Endothelial cell (in vitro differentiated cells): Measurements from ENCODE around the gene SIGLEC6. TPM values are rescaled to one million over a fixed set of nuclear protein-coding genes. Genes with fewer than 3 reads are reported as not detected.

Experiments
- DNase-seq: peaks from one replicate; pipeline ENCODE4 v3.0.0; 2021; ENCODE audit warnings: low spot score
- H3K27ac Mint-ChIP-seq: one replicate; pipeline ENCODE4 v1.8.0; 2021; ENCODE audit warnings: mixed read lengths, inconsistent platforms; ENCODE audit not compliant: unreplicated experiment
- H3K27me3 Mint-ChIP-seq: one replicate; pipeline ENCODE4 v1.8.0; 2021; ENCODE audit warnings: mild to moderate bottlenecking, moderate library complexity, mixed read lengths, inconsistent platforms; ENCODE audit not compliant: unreplicated experiment
- H3K36me3 Mint-ChIP-seq: one replicate; pipeline ENCODE4 v1.8.0; 2021; ENCODE audit warnings: mild to moderate bottlenecking, low read depth, mixed read lengths, inconsistent platforms; ENCODE audit not compliant: unreplicated experiment
- H3K4me1 Mint-ChIP-seq: one replicate; pipeline ENCODE4 v1.8.0; 2021; ENCODE audit warnings: mild to moderate bottlenecking, mixed read lengths, inconsistent platforms; ENCODE audit not compliant: unreplicated experiment
- H3K4me3 Mint-ChIP-seq: one replicate; pipeline ENCODE4 v1.8.0; 2021; ENCODE audit warnings: mild to moderate bottlenecking, mixed read lengths, inconsistent platforms; ENCODE audit not compliant: unreplicated experiment
- H3K9me3 Mint-ChIP-seq: one replicate; pipeline ENCODE4 v1.8.0; 2021; ENCODE audit warnings: mixed read lengths, inconsistent platforms; ENCODE audit not compliant: unreplicated experiment
- CTCF ChIP-seq: fragments of 200-600 bp; sonication (generic); IDR thresholded peaks from one replicate; pipeline ENCODE4 v1.5.0; 2021; ENCODE audit warnings: antibody characterized with exemption; ENCODE audit not compliant: unreplicated experiment
- total RNA-seq: library from RNA; stranded (reverse); fragmentation: NEBNext Ultra II Directional; extraction: Animal tissue kit (Norgen Biotek cat#: 25700); gene quantifications from one replicate; pipeline ENCODE4 v1.2.1, GENCODE V29; 2021; ENCODE audit not compliant: unreplicated experiment

The SIGLEC6 gene
- total RNA-seq, 1 donor from 2014 or later: not detected

GRCh38 chr19:51552608-51552995 lies 21.1 kb upstream of the SIGLEC6 start:
- Mint-ChIP-seq H3K27me3 (peaks cover 15% of the 10 kb centered on the region), H3K4me3 (no peak overlapping the region), H3K36me3 (no peaks in the 10 kb centered on the region), H3K4me1 (peaks cover 31% of the 10 kb centered on the region), H3K9me3 (no peaks in the 10 kb centered on the region), H3K27ac (no peak overlapping the region)
- no peak for TF ChIP-seq CTCF
- DNase-seq: no peak

GRCh38 chr19:51551673-51552432 lies 20.4 kb upstream of the SIGLEC6 start:
- Mint-ChIP-seq H3K27ac (no peak overlapping the region), H3K4me1 (peaks cover 38% of the 10 kb centered on the region), H3K27me3 (peaks cover 22% of the 10 kb centered on the region), H3K36me3 (no peaks in the 10 kb centered on the region), H3K9me3 (no peaks in the 10 kb centered on the region), H3K4me3 (no peak overlapping the region)
- DNase-seq: no peak
- TF ChIP-seq CTCF: no peak

DNA sequence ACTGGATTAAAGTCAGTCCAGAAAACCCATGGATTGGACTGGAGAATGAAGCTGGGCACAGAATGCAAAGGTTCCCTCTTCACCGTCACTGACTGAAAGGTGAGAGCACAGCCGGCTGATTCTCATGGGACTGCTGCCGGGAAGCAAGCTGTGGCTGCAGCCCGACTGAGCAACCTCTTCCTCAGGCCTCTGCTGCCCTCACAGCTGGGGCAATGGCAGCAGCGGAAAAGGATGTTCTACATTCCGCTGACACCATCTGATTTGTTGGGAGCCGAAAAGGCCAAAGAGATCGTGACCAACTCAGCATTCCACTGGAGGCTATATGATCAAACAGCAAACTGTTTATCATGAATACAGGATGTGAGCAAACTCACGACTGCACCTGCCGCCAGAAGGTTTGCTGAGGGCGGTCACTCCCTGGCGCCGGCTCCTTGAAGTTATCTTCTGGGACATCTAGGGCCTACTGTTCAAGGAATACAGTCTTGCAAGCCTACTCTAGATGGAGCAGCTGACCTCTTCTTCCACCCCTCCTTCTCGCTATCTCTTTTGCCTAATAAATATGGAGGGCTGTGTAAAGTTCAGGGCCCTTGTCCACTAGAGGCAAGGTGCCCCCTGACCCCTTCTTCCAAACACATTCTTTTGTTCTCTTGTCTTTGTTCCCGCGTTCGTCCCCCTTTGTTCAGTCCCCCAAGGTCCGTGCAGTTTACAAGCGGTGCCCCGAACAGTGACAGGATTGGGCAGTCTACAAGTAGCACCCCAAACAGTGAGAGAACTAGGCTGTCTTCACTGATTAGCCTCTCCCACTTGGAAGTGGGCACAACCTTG lies 19.6 kb upstream of the SIGLEC6 start:
- no peak overlapping the region for H3K27ac Mint-ChIP-seq
- H3K4me3 Mint-ChIP-seq: no peak overlapping the region
- DNase-seq: no peak
- TF ChIP-seq CTCF: no peak
- peaks cover 22% of the 10 kb centered on the region for H3K27me3 Mint-ChIP-seq
- no peaks in the 10 kb centered on the region for H3K36me3 Mint-ChIP-seq
- peaks cover 46% of the 10 kb centered on the region for H3K4me1 Mint-ChIP-seq
- H3K9me3 Mint-ChIP-seq: no peaks in the 10 kb centered on the region

GRCh38 chr19:51549533-51550324 lies 18.3 kb upstream of the SIGLEC6 start:
- no peak for TF ChIP-seq CTCF
- peak overlapping the region; percentile 62 for H3K4me3 Mint-ChIP-seq
- DNase-seq: no peak
- H3K4me1 Mint-ChIP-seq: peaks cover 54% of the 10 kb centered on the region
- no peaks in the 10 kb centered on the region for H3K36me3 Mint-ChIP-seq
- peaks cover 22% of the 10 kb centered on the region for H3K27me3 Mint-ChIP-seq
- H3K9me3 Mint-ChIP-seq: no peaks in the 10 kb centered on the region
- H3K27ac Mint-ChIP-seq: no peak overlapping the region
